SH-SY5Y (cell line): ENCODE data around the gene MKRN2OS.

Experiments used
- GATA2 ChIP-seq: IDR thresholded peaks from 2 replicates; pipeline ENCODE4 v1.6.1; 2011; ENCODE audit warnings: mild to moderate bottlenecking, low read depth, low read length
- GATA3 ChIP-seq: IDR thresholded peaks from 2 replicates; pipeline ENCODE4 v1.6.1; 2011; ENCODE audit warnings: low read depth, mild to moderate bottlenecking, low read length, moderate library complexity

- no peak for TF ChIP-seq GATA2
- no peak for TF ChIP-seq GATA3
These were observed 39.9 kb upstream of the MKRN2OS start for GRCh38 chr3:12585181-12585580.
